Neural cell (in vitro differentiated cells): ENCODE results near the gene KIAA0513. TPM values are rescaled to one million over a fixed set of nuclear protein-coding genes. Genes with fewer than 3 reads are reported as not detected.

Source experiments
- H2AFZ ChIP-seq: fragments of 200-600, 300-800 bp; sonication (generic), shearing (Covaris generic); 2 replicates; pipeline ENCODE4 v1.6.0; 2014; ENCODE audit warnings: low read depth, mild to moderate bottlenecking, antibody characterized with exemption, low read length, moderate library complexity
- H3F3A ChIP-seq: fragments of 200-600 bp; shearing (Covaris generic); 2 replicates; pipeline ENCODE4 v1.6.1; 2016; ENCODE audit warnings: mild to moderate bottlenecking, moderate library complexity, mixed read lengths, antibody characterized with exemption, low read length; ENCODE audit not compliant: insufficient read depth, poor library complexity, severe bottlenecking
- H3K27ac ChIP-seq: fragments of 200-600, 300-800 bp; sonication (generic), shearing (Covaris generic); 2 replicates; pipeline ENCODE4 v1.5.1; 2014; ENCODE audit warnings: mild to moderate bottlenecking, low read length, moderate library complexity
- H3K27me3 ChIP-seq: fragments of 300-800, 200-600 bp; sonication (generic), shearing (Covaris generic); 2 replicates; pipeline ENCODE4 v1.6.0; 2014; ENCODE audit warnings: mild to moderate bottlenecking, low read depth, low read length, moderate library complexity; ENCODE audit not compliant: insufficient read depth
- H3K36me3 ChIP-seq: fragments of 300-800, 200-600 bp; sonication (generic), shearing (Covaris generic); 2 replicates; pipeline ENCODE4 v1.5.1; 2014; ENCODE audit warnings: mild to moderate bottlenecking, antibody characterized with exemption, low read length, moderate library complexity; ENCODE audit not compliant: insufficient read depth
- H3K4me2 ChIP-seq: fragments of 300-800, 200-600 bp; sonication (generic), shearing (Covaris generic); 2 replicates; pipeline ENCODE4 v1.6.0; 2014; ENCODE audit warnings: mild to moderate bottlenecking, low read length
- H3K4me3 ChIP-seq: fragments of 300-800, 200-600 bp; sonication (generic), shearing (Covaris generic); 2 replicates; pipeline ENCODE4 v1.5.1; 2014; ENCODE audit warnings: mild to moderate bottlenecking, low read length, moderate library complexity
- H3K79me2 ChIP-seq: fragments of 200-600 bp; shearing (Covaris generic); replicated peaks from 2 replicates; pipeline ENCODE4 v1.6.0; 2014; ENCODE audit warnings: mild to moderate bottlenecking, low read length, moderate library complexity; ENCODE audit not compliant: insufficient read depth
- H3K9ac ChIP-seq: fragments of 300-800, 200-600 bp; sonication (generic), shearing (Covaris generic); 2 replicates; pipeline ENCODE4 v1.6.1; 2016; ENCODE audit warnings: mild to moderate bottlenecking, low read length, mixed read lengths
- H3K9me2 ChIP-seq: fragments of 200-600 bp; shearing (Covaris generic); 2 replicates; pipeline ENCODE4 v1.6.1; 2016; ENCODE audit warnings: mild to moderate bottlenecking, low read length, mixed read lengths; ENCODE audit not compliant: insufficient read depth
- H3K9me3 ChIP-seq: fragments of 200-600, 300-800 bp; sonication (generic), shearing (Covaris generic); 2 replicates; pipeline ENCODE4 v1.6.1; 2016; ENCODE audit warnings: mild to moderate bottlenecking, mixed run types, low read length, moderate library complexity, mixed read lengths
- H4K20me1 ChIP-seq: fragments of 200-600 bp; shearing (Covaris generic); 2 replicates; pipeline ENCODE4 v1.6.1; 2016; ENCODE audit warnings: mild to moderate bottlenecking, mixed run types; ENCODE audit not compliant: insufficient read depth
- EP300 ChIP-seq: fragments of 450-650 bp; conservative IDR thresholded peaks from 2 replicates; pipeline ENCODE4 v1.6.1; 2014; ENCODE audit warnings: antibody characterized with exemption, mild to moderate bottlenecking, moderate library complexity; ENCODE audit not compliant: poor library complexity, severe bottlenecking
- EZH2 ChIP-seq: fragments of 200-600, 300-800 bp; shearing (Covaris generic), sonication (generic); IDR thresholded peaks from 2 replicates; pipeline ENCODE4 v1.6.1; 2014; ENCODE audit warnings: antibody characterized with exemption, low read length, borderline replicate concordance, mild to moderate bottlenecking; ENCODE audit not compliant: insufficient read depth, poor library complexity, severe bottlenecking
- MXI1 ChIP-seq: fragments of 450-650 bp; conservative IDR thresholded peaks from 2 replicates; pipeline ENCODE4 v1.6.1; 2014; ENCODE audit warnings: antibody characterized with exemption, mild to moderate bottlenecking; ENCODE audit not compliant: poor library complexity, severe bottlenecking
- POLR2AphosphoS5 ChIP-seq: IDR thresholded peaks from 2 replicates; pipeline ENCODE4 v1.6.1; 2012
- RAD21 ChIP-seq: fragments of 450-650 bp; conservative IDR thresholded peaks from 2 replicates; pipeline ENCODE4 v1.6.1; 2014; ENCODE audit warnings: antibody characterized with exemption, mild to moderate bottlenecking, moderate library complexity
- SMC3 ChIP-seq: fragments of 450-650 bp; conservative IDR thresholded peaks from 2 replicates; pipeline ENCODE4 v1.6.1; 2014; ENCODE audit warnings: antibody characterized with exemption, mild to moderate bottlenecking, moderate library complexity; ENCODE audit not compliant: poor library complexity
- TAF1 ChIP-seq: IDR thresholded peaks from 2 replicates; pipeline ENCODE4 v1.6.1; 2012; ENCODE audit warnings: low read depth
- polyA plus RNA-seq: library from polyadenylated mRNA; depleted of rRNA; stranded (reverse); fragments of >200 nt; gene quantifications from 2 replicates; pipeline ENCODE4 v1.2.3, GENCODE V29; 2014
- TF ChIP-seq, protein P1 (sequence below): fragments of 450-650 bp; IDR thresholded peaks from 2 replicates; pipeline ENCODE4 v1.5.1; 2014; ENCODE audit warnings: antibody characterized with exemption, mild to moderate bottlenecking, moderate library complexity; ENCODE audit not compliant: poor library complexity, severe bottlenecking
- TF ChIP-seq, protein P2 (sequence below): IDR thresholded peaks from 2 replicates; pipeline ENCODE4 v1.6.1; 2012; ENCODE audit warnings: borderline replicate concordance

The KIAA0513 gene
- polyA plus RNA-seq, 1 donor from 2014 or later = 18.9 TPM

DNA sequence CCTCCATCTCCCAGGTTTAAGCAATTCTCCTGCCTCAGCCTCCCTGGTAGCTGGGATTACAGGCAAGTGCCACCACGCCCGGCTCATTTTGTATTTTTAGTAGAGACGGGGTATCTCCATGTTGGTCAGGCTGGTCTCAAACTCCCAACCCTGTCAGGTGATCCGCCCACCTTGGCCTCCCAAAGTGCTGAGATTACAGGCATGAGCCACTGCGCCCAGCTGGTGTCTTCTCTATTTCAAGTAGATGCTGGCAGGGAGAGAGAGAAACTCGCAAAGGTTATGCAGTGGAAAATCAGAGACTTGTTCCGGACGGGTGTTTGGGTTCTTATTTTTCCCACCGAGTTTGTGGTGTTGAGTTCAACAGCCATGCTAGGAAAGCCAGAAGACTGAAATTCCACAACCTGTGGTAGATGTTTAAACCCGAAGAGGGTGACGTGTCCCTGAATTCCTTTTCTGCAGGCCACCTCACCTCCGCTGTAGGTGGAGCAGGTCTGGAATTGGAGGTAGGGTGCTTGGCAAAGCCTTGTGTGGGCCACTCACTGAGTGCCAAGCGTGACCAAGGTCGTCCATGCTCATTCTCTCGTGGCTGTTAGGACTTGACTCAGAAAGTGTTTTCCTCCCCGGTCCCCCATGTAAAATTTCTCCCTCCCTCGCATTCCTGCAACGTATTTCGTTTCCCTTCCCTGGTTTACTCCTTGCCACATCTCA, 8.9 kb upstream of the KIAA0513 start:
- no peak overlapping the region for H3K4me2 ChIP-seq
- TF ChIP-seq EP300 = no peak
- TF ChIP-seq SMC3 = no peak
- TF ChIP-seq MXI1 = no peak
- no peak for TF ChIP-seq TAF1
- TF ChIP-seq POLR2AphosphoS5 = no peak
- TF ChIP-seq, protein P1, sequence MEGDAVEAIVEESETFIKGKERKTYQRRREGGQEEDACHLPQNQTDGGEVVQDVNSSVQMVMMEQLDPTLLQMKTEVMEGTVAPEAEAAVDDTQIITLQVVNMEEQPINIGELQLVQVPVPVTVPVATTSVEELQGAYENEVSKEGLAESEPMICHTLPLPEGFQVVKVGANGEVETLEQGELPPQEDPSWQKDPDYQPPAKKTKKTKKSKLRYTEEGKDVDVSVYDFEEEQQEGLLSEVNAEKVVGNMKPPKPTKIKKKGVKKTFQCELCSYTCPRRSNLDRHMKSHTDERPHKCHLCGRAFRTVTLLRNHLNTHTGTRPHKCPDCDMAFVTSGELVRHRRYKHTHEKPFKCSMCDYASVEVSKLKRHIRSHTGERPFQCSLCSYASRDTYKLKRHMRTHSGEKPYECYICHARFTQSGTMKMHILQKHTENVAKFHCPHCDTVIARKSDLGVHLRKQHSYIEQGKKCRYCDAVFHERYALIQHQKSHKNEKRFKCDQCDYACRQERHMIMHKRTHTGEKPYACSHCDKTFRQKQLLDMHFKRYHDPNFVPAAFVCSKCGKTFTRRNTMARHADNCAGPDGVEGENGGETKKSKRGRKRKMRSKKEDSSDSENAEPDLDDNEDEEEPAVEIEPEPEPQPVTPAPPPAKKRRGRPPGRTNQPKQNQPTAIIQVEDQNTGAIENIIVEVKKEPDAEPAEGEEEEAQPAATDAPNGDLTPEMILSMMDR = no peak
- TF ChIP-seq RAD21 = no peak
- TF ChIP-seq EZH2 = no peak
- TF ChIP-seq, protein P2, sequence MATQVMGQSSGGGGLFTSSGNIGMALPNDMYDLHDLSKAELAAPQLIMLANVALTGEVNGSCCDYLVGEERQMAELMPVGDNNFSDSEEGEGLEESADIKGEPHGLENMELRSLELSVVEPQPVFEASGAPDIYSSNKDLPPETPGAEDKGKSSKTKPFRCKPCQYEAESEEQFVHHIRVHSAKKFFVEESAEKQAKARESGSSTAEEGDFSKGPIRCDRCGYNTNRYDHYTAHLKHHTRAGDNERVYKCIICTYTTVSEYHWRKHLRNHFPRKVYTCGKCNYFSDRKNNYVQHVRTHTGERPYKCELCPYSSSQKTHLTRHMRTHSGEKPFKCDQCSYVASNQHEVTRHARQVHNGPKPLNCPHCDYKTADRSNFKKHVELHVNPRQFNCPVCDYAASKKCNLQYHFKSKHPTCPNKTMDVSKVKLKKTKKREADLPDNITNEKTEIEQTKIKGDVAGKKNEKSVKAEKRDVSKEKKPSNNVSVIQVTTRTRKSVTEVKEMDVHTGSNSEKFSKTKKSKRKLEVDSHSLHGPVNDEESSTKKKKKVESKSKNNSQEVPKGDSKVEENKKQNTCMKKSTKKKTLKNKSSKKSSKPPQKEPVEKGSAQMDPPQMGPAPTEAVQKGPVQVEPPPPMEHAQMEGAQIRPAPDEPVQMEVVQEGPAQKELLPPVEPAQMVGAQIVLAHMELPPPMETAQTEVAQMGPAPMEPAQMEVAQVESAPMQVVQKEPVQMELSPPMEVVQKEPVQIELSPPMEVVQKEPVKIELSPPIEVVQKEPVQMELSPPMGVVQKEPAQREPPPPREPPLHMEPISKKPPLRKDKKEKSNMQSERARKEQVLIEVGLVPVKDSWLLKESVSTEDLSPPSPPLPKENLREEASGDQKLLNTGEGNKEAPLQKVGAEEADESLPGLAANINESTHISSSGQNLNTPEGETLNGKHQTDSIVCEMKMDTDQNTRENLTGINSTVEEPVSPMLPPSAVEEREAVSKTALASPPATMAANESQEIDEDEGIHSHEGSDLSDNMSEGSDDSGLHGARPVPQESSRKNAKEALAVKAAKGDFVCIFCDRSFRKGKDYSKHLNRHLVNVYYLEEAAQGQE = no peak
- H3K79me2 ChIP-seq = no peaks in the 10 kb centered on the region
- no peaks in the 10 kb centered on the region for H3F3A ChIP-seq
- H3K9me3 ChIP-seq = no peaks in the 10 kb centered on the region
- H3K27me3 ChIP-seq = no peaks in the 10 kb centered on the region
- H3K36me3 ChIP-seq = no peaks in the 10 kb centered on the region
- H4K20me1 ChIP-seq = no peaks in the 10 kb centered on the region
- H3K27ac ChIP-seq = no peak overlapping the region
- no peak overlapping the region for H3K9ac ChIP-seq
- H3K4me3 ChIP-seq = no peak overlapping the region
- no peaks in the 10 kb centered on the region for H3K9me2 ChIP-seq
- no peak overlapping the region for H2AFZ ChIP-seq

DNA sequence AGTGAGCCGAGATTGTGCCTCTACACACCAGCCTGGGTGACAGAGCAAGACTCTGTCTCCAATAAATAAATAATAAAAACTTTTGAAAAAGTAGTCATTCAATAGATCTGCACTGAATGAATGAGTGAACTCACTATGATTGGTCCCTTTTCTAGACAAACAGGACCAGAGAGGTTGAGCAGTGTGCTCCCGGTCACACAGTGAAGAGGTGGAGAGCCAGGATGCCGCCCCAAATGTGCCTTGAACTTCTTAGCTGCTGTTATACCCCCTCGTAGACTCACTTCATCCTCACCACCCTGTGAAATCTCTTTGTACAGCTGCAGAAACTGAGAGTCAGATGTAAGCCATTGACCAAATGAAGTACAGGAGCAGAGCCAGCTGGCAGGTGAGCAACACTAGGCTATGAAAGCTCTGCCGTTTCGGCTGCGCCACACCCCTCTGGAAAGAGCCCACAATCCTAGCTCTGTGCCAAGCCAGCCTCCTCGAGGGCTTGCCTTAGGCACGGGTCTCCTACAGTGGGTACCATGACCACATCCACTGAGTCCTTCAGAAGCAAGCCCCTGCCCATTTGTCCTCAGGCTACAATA, 7.8 kb upstream of the KIAA0513 start:
- H3K9me2 ChIP-seq = no peaks in the 10 kb centered on the region
- no peaks in the 10 kb centered on the region for H4K20me1 ChIP-seq
- H3K27ac ChIP-seq = no peak overlapping the region
- no peaks in the 10 kb centered on the region for H3K9me3 ChIP-seq
- H3K4me3 ChIP-seq = no peak overlapping the region
- no peak overlapping the region for H2AFZ ChIP-seq
- H3F3A ChIP-seq = no peaks in the 10 kb centered on the region
- H3K36me3 ChIP-seq = no peaks in the 10 kb centered on the region
- no peak for TF ChIP-seq EZH2
- no peak overlapping the region for H3K4me2 ChIP-seq
- no peaks in the 10 kb centered on the region for H3K27me3 ChIP-seq
- H3K79me2 ChIP-seq = no peaks in the 10 kb centered on the region
- H3K9ac ChIP-seq = no peak overlapping the region
